Hepatocyte (in vitro differentiated cells): Measurements from ENCODE around the gene DDX41.

Experiments used
- EZH2 ChIP-seq: fragments of 200-600 bp; sonication (generic); IDR thresholded peaks from 2 replicates; pipeline ENCODE4 v1.6.1; 2016; ENCODE audit warnings: antibody characterized with exemption, mild to moderate bottlenecking, borderline replicate concordance
- EZH2phosphoT487 ChIP-seq: fragments of 200-600 bp; sonication (generic); IDR thresholded peaks from one replicate; pipeline ENCODE4 v1.6.1; 2018; ENCODE audit warnings: antibody characterized with exemption, mild to moderate bottlenecking, low read depth, moderate library complexity; ENCODE audit not compliant: unreplicated experiment, severe bottlenecking
- TF ChIP-seq, protein P1 (sequence below): fragments of 200-600 bp; sonication (generic); IDR thresholded peaks from 2 replicates; pipeline ENCODE4 v1.5.1; 2016; ENCODE audit warnings: antibody characterized with exemption, mild to moderate bottlenecking; ENCODE audit not compliant: poor library complexity

DNA sequence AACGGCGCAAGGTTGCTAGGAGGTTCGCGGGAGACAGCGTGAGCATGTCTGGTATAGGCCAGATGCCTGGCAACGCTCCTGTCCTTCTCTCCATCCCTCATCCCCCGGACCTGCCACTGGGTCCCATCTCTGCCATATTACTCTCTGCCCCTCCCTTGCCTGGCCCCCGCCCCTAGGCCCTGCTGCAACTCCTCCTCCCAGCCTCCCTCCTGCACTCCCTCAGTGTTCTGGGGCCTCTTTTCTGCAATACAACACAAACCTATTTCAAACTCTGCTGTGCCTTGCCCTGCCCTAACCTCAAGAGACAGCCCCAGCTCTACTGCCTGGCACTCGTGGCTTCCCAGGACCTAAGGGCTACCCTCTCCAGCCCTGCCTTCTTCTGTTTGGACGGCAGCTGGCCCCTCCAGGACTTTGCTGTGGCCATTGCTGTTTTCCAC lies 34.4 kb downstream of the DDX41 start:
- TF ChIP-seq, protein P1, sequence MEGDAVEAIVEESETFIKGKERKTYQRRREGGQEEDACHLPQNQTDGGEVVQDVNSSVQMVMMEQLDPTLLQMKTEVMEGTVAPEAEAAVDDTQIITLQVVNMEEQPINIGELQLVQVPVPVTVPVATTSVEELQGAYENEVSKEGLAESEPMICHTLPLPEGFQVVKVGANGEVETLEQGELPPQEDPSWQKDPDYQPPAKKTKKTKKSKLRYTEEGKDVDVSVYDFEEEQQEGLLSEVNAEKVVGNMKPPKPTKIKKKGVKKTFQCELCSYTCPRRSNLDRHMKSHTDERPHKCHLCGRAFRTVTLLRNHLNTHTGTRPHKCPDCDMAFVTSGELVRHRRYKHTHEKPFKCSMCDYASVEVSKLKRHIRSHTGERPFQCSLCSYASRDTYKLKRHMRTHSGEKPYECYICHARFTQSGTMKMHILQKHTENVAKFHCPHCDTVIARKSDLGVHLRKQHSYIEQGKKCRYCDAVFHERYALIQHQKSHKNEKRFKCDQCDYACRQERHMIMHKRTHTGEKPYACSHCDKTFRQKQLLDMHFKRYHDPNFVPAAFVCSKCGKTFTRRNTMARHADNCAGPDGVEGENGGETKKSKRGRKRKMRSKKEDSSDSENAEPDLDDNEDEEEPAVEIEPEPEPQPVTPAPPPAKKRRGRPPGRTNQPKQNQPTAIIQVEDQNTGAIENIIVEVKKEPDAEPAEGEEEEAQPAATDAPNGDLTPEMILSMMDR, result no peak
- no peak for TF ChIP-seq EZH2phosphoT487
- no peak for TF ChIP-seq EZH2
